GM21447 (cell line): ENCODE data around the gene SNURF.
"Not testable (repeated sequence)": the region's sequence is repeated elsewhere in the genome, so short reads cannot be mapped to it uniquely, and the experiment has no call there.

Experiments
- ATAC-seq: cut with Tn5 transposase; IDR thresholded peaks from one replicate; pipeline ENCODE4 v1.9.1; 2021; ENCODE audit not compliant: unreplicated experiment

The SNURF gene

GRCh38 chr15:24954783-24955530, at the start of gene SNURF, which contains the start of gene SNRPN:
Gene SNURF, plus strand, starts transcription at chr15:24954987. Its CDS starts 62 bp downstream, at chr15:24955049.
Gene SNRPN, plus strand, starts transcription at chr15:24954987. Its CDS starts 19,467 bp downstream, at chr15:24974454.
- ATAC-seq: peak; percentile 50

- no peak for ATAC-seq
Measured at GRCh38 chr15:24916305-24917009, 38.3 kb upstream of the SNURF start.

- no peak for ATAC-seq
Measured at GRCh38 chr15:24917431-24917830, 37.4 kb upstream of the SNURF start.

- no peak for ATAC-seq
Measured at GRCh38 chr15:24919446-24919845, 35.3 kb upstream of the SNURF start.

GRCh38 chr15:24922781-24923180, 32.0 kb upstream of the SNURF start:
- not testable (repeated sequence) for ATAC-seq

GRCh38 chr15:24924153-24924552, 30.6 kb upstream of the SNURF start:
- no peak for ATAC-seq

- no peak for ATAC-seq
Measured at GRCh38 chr15:24924621-24925020, 30.2 kb upstream of the SNURF start.

- ATAC-seq: not testable (repeated sequence)
Measured at GRCh38 chr15:24931874-24932732, 22.7 kb upstream of the SNURF start.

GRCh38 chr15:24933716-24934115, 21.1 kb upstream of the SNURF start:
- no peak for ATAC-seq

- not testable (repeated sequence) for ATAC-seq
Measured at GRCh38 chr15:24938224-24938623, 16.6 kb upstream of the SNURF start.

GRCh38 chr15:24940236-24940635, 14.6 kb upstream of the SNURF start:
- ATAC-seq: no peak

- ATAC-seq: no peak
Measured at GRCh38 chr15:24943361-24943760, 11.4 kb upstream of the SNURF start.

- ATAC-seq: no peak
Measured at GRCh38 chr15:24944954-24945353, 9.8 kb upstream of the SNURF start.

- no peak for ATAC-seq
Measured at GRCh38 chr15:24945711-24946110, 9.1 kb upstream of the SNURF start.

GRCh38 chr15:24948495-24948894, 6.3 kb upstream of the SNURF start:
- ATAC-seq: no peak

GRCh38 chr15:24955531-24955921, 739 bp downstream of the SNURF start:
- peak; percentile 4 for ATAC-seq

- ATAC-seq: peak; percentile 72
Measured at GRCh38 chr15:24956111-24956838, 1.5 kb downstream of the SNURF start.

- no peak for ATAC-seq
Measured at GRCh38 chr15:24957691-24958090, 2.9 kb downstream of the SNURF start.

- ATAC-seq: no peak
Measured at GRCh38 chr15:24961967-24962366, 7.2 kb downstream of the SNURF start.

GRCh38 chr15:24962880-24963279, 8.1 kb downstream of the SNURF start:
- ATAC-seq: no peak
